H9 (cell line): ENCODE measurements around the gene LRP1. TPM values are rescaled to one million over a fixed set of nuclear protein-coding genes. Genes with fewer than 3 reads are reported as not detected.
A peak's percentile ranks its signal among the peaks of the same experiment; 100 is the strongest.

ENCODE experiments used
- DNase-seq: peaks from one replicate; pipeline ENCODE4 v3.0.0-alpha.2; 2017
- H2AFZ ChIP-seq: one replicate; pipeline ENCODE4 v1.6.1; 2013; ENCODE audit warnings: mild to moderate bottlenecking, low read length, control low read depth, moderate library complexity
- H2AK5ac ChIP-seq: 2 replicates; pipeline ENCODE4 v1.6.1; 2013; ENCODE audit warnings: low read length, control low read depth, mixed read lengths; ENCODE audit not compliant: insufficient read length
- H2BK120ac ChIP-seq: one replicate; pipeline ENCODE4 v1.6.1; 2013; ENCODE audit warnings: low read depth, mild to moderate bottlenecking, low read length, control low read depth, inconsistent platforms; ENCODE audit not compliant: poor library complexity, severe bottlenecking
- H2BK12ac ChIP-seq: 2 replicates; pipeline ENCODE4 v1.6.1; 2013; ENCODE audit warnings: low read length, control low read depth, mixed read lengths, low read depth; ENCODE audit not compliant: insufficient read length
- H2BK15ac ChIP-seq: 2 replicates; pipeline ENCODE4 v1.6.1; 2013; ENCODE audit warnings: low read depth, low read length, control low read depth
- H2BK20ac ChIP-seq: one replicate; pipeline ENCODE4 v1.6.1; 2013; ENCODE audit warnings: low read depth, mild to moderate bottlenecking, low read length, control low read depth, inconsistent platforms; ENCODE audit not compliant: poor library complexity, severe bottlenecking
- H2BK5ac ChIP-seq: 2 replicates; pipeline ENCODE4 v1.6.1; 2013; ENCODE audit warnings: low read length, control low read depth, mixed read lengths; ENCODE audit not compliant: insufficient read length
- H3K14ac ChIP-seq: 2 replicates; pipeline ENCODE4 v1.6.1; 2013; ENCODE audit warnings: low read length, control low read depth; ENCODE audit not compliant: insufficient read depth
- H3K18ac ChIP-seq: 2 replicates; pipeline ENCODE4 v1.6.1; 2013; ENCODE audit warnings: low read depth, mild to moderate bottlenecking, mixed read lengths, low read length, control low read depth; ENCODE audit not compliant: insufficient read length
- H3K23ac ChIP-seq: 2 replicates; pipeline ENCODE4 v1.6.1; 2013; ENCODE audit warnings: low read length, control low read depth, mixed read lengths, low read depth; ENCODE audit not compliant: insufficient read length
- H3K23me2 ChIP-seq: 2 replicates; pipeline ENCODE4 v1.6.1; 2013; ENCODE audit warnings: low read depth, mild to moderate bottlenecking, mixed read lengths, low read length, control low read depth; ENCODE audit not compliant: insufficient read length, poor library complexity, severe bottlenecking
- H3K27ac ChIP-seq: 2 replicates; pipeline ENCODE4 v1.5.1; 2013; ENCODE audit warnings: low read length, control low read depth, mixed read lengths, low read depth; ENCODE audit not compliant: insufficient read length
- H3K27me3 ChIP-seq: 2 replicates; pipeline ENCODE4 v1.6.1; 2013; ENCODE audit warnings: low read length, control low read depth, inconsistent platforms; ENCODE audit not compliant: insufficient read depth
- H3K4ac ChIP-seq: 2 replicates; pipeline ENCODE4 v1.6.1; 2013; ENCODE audit warnings: low read depth, mild to moderate bottlenecking, control low read depth, inconsistent platforms, low read length, moderate library complexity
- H3K4me1 ChIP-seq: 2 replicates; pipeline ENCODE4 v1.6.1; 2013; ENCODE audit warnings: low read length, control low read depth, inconsistent platforms; ENCODE audit not compliant: insufficient read depth
- H3K4me2 ChIP-seq: 2 replicates; pipeline ENCODE4 v1.6.1; 2013; ENCODE audit warnings: low read length, control low read depth, mixed read lengths; ENCODE audit not compliant: insufficient read length, insufficient read depth
- H3K56ac ChIP-seq: 2 replicates; pipeline ENCODE4 v1.6.1; 2013; ENCODE audit warnings: low read depth, mild to moderate bottlenecking, mixed read lengths, low read length, control low read depth; ENCODE audit not compliant: insufficient read length
- H3K79me1 ChIP-seq: 2 replicates; pipeline ENCODE4 v1.6.1; 2013; ENCODE audit warnings: low read depth, mild to moderate bottlenecking, moderate library complexity, low read length, control low read depth, inconsistent platforms; ENCODE audit not compliant: insufficient read depth, poor library complexity, severe bottlenecking
- H3K79me2 ChIP-seq: 2 replicates; pipeline ENCODE4 v1.6.1; 2013; ENCODE audit warnings: low read length, control low read depth, inconsistent platforms; ENCODE audit not compliant: insufficient read depth
- H3K9ac ChIP-seq: 2 replicates; pipeline ENCODE4 v1.6.1; 2013; ENCODE audit warnings: low read length, control low read depth, mixed read lengths; ENCODE audit not compliant: insufficient read length; ENCODE audit errors: extremely low read depth
- H3K9me3 ChIP-seq: one replicate; pipeline ENCODE4 v1.6.1; 2013; ENCODE audit warnings: low read depth, low read length, inconsistent platforms; ENCODE audit not compliant: control insufficient read depth
- H3T11ph ChIP-seq: one replicate; pipeline ENCODE4 v1.6.1; 2013; ENCODE audit warnings: mild to moderate bottlenecking, low read length, control low read depth, inconsistent platforms
- H4K20me1 ChIP-seq: one replicate; pipeline ENCODE4 v1.6.1; 2013; ENCODE audit not compliant: control insufficient read depth, insufficient read length, insufficient read depth
- H4K5ac ChIP-seq: 2 replicates; pipeline ENCODE4 v1.6.1; 2013; ENCODE audit warnings: low read depth, mild to moderate bottlenecking, mixed read lengths, low read length, control low read depth; ENCODE audit not compliant: insufficient read length
- H4K8ac ChIP-seq: replicated peaks from 2 replicates; pipeline ENCODE4 v1.6.1; 2013; ENCODE audit warnings: low read length, control low read depth, mixed read lengths, low read depth; ENCODE audit not compliant: insufficient read length
- H4K91ac ChIP-seq: 2 replicates; pipeline ENCODE4 v1.6.1; 2013; ENCODE audit warnings: low read depth, mild to moderate bottlenecking, moderate library complexity, mixed read lengths, low read length, control low read depth; ENCODE audit not compliant: insufficient read length
- H3K27ac Mint-ChIP-seq, 3 experiments: 2 replicates in 2 of 3; 3 replicates in 1 of 3; pipeline ENCODE4 v1.8.0; 2020 to 2021; ENCODE audit warnings: mixed read lengths in 3 of 3, mild to moderate bottlenecking in 1 of 3, moderate library complexity in 1 of 3
- H3K27me3 Mint-ChIP-seq: 2 replicates; pipeline ENCODE4 v1.8.0; 2021; ENCODE audit warnings: low read depth, mild to moderate bottlenecking, moderate library complexity, mixed read lengths
- H3K36me3 Mint-ChIP-seq, 3 experiments: 2 replicates in 2 of 3; 3 replicates in 1 of 3; pipeline ENCODE4 v1.8.0; 2020 to 2021; ENCODE audit warnings: low read depth in 3 of 3, mixed read lengths in 3 of 3; ENCODE audit not compliant: insufficient read depth in 1 of 3
- H3K4me1 Mint-ChIP-seq, 2 experiments: 2 replicates each; pipeline ENCODE4 v1.8.0; 2020; ENCODE audit warnings: mixed read lengths in 2 of 2
- H3K4me3 Mint-ChIP-seq, 2 experiments: 2 replicates in 1 of 2; 3 replicates in 1 of 2; pipeline ENCODE4 v1.8.0; 2020 to 2021; ENCODE audit warnings: mild to moderate bottlenecking in 2 of 2, mixed read lengths in 2 of 2, moderate library complexity in 1 of 2
- H3K9me3 Mint-ChIP-seq, 2 experiments: 2 replicates in 1 of 2; 3 replicates in 1 of 2; pipeline ENCODE4 v1.8.0; 2020; ENCODE audit warnings: mild to moderate bottlenecking in 2 of 2, mixed read lengths in 2 of 2, moderate library complexity in 1 of 2
- CTCF ChIP-seq: fragments of 200-600 bp; sonication (generic); conservative IDR thresholded peaks from 3 replicates; pipeline ENCODE4 v1.8.0; 2021; ENCODE audit warnings: antibody characterized with exemption, mild to moderate bottlenecking
- WGBS: extraction: QIAGEN DNeasy Blood & Tissue Kit; methylation state at CpG from one replicate; pipeline ENCODE4 v1.1.7; 2013; ENCODE audit warnings: missing lambda C conversion rate, low lambda C conversion rate, mixed read lengths; ENCODE audit not compliant: insufficient read length; ENCODE audit errors: extremely low coverage; 5-methylcytosine and 5-hydroxymethylcytosine counted together
- total RNA-seq: library from RNA; stranded (reverse); gene quantifications from 2 replicates; pipeline ENCODE4 v1.2.1, GENCODE V29; 2021

The LRP1 gene
- total RNA-seq, 1 experiment from 2014 or later, result 115 TPM

- Histone ChIP-seq H3K23me2 (no peaks in the 10 kb centered on the region), H3K27me3 (no peaks in the 10 kb centered on the region), H2BK120ac (no peak overlapping the region), H2BK15ac (no peak overlapping the region), H3K14ac (no peak overlapping the region), H3K9me3 (no peaks in the 10 kb centered on the region), H3K4ac (no peak overlapping the region), H4K8ac (no peak overlapping the region), H3K56ac (no peak overlapping the region), H2AFZ (no peak overlapping the region), H3K79me1 (no peaks in the 10 kb centered on the region), H2BK12ac (no peak overlapping the region), H4K20me1 (peaks cover 3% of the 10 kb centered on the region), H4K5ac (no peak overlapping the region), H3K4me2 (no peak overlapping the region), H3K27ac (no peak overlapping the region), H2AK5ac (no peak overlapping the region), H3K4me1 (no peaks in the 10 kb centered on the region), H3K9ac (no peak overlapping the region), H3K23ac (no peak overlapping the region), H2BK20ac (no peak overlapping the region), H2BK5ac (no peak overlapping the region), H3K79me2 (no peaks in the 10 kb centered on the region), H3T11ph (no peak overlapping the region), H4K91ac (no peak overlapping the region), H3K18ac (no peak overlapping the region)
- H3K9me3 Mint-ChIP-seq, result no peaks in the 10 kb centered on the region
- WGBS, result no CpG with 5 or more reads among the region's 14 CpGs
- no peaks in the 10 kb centered on the region for H3K27me3 Mint-ChIP-seq
- H3K4me1 Mint-ChIP-seq, result peaks cover 4 to 5% of the 10 kb centered on the region in 2 experiments
- no peak for DNase-seq
- no peak for TF ChIP-seq CTCF
- H3K27ac Mint-ChIP-seq, result peak overlapping the region; percentile 58 to 81 (median 68); a peak in 3 of 7 replicates
- peaks cover 44 to 84% (median 80%) of the 10 kb centered on the region in 3 experiments; a peak in 6 of 7 replicates for H3K36me3 Mint-ChIP-seq
- H3K4me3 Mint-ChIP-seq, result no peak overlapping the region
Measured at GRCh38 chr12:57178213-57178612, 49.9 kb downstream of the LRP1 start.
